ENCODE results near the gene HTR7.

Gene HTR7

DNA sequence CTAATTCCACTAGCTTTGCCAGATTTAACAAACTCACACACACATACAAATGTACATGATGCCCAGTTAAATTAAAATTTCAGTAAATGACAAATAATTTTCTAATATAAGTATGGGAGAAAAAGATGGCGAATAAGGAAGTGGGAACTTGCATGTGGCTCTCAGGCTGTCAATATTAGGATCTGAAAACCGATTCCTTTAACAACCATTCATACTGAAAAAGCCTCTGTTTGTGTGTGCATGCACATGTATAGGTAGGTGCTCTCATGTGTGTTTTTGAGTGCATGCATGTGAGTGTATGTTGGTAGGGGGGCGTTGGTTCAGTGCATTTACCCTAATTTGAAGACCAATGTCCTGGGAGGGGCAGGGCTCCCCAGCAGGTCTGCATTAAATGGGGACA lies 125.3 kb downstream of the HTR7 start:
- no peak for DNase-seq

DNA sequence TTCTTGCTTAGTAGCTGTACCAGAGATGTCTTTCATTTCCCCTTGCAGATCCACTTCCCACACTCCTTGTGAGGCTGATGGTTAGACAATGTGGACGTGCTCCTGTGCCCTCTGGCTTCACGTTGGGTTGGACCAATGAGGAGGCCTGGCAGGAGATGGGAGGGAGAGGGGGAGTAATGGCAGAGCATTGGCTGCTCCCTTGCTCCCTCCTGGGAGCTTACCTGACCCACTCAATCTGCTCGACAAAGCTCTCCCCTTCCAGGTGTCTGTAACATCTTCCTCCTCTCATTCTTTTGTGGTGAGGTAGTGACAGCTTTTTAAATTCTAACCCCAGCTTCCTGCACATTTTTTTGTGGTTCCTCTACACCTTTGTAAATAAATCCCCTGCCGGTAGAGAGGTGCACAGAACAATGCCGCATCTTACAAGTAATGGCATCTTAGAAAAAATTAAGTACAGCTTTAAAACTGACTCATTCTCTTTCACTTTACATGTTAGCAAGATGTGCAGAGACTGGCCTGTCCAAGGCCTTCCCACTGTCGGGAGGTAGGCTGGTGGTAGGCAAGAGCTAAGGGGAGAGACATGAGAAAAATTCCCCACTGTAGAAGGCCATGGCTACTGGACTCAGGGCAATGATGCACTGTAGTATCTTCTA lies 134.3 kb downstream of the HTR7 start:
- no peak for DNase-seq

DNA sequence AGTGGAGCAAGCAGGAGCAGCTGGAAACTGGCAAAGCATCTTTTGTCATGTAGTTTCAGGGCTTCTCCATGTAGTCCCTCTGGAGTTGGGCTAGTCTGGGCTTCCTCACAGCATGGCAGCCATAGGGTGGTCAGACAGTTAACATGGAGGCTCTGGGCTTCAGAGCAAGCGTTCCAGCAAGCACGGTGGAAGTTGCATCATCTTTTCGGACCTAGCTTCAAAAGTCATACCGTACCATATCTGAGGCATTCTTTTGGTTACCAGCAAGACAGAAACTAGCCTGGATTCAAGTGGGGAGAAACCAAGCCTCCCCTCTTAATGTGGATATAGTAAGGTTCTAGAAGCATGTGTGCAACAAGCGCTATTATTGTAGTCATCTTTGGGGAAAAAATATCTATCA lies 135.0 kb downstream of the HTR7 start:
- DNase-seq: no peak

DNA sequence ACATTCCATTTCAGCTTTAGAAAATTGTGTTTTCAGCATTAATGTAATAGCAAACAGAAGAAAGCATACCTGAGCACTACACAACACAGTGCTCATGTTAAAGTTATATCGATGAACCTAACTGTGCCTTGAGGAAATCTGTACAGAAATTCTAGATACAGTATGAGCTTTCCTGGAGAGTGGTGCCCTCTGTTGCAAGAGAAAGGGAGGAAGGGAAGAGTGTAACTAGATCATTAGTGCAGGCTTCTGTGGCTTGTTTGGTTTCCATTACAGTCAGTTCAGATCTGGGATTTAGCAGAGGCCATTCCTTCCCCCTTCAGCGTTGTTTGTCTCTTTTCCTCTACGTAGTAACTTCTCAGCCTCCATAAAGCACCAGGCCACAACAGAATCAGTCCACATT lies 139.7 kb downstream of the HTR7 start:
- peak; percentile 15 for DNase-seq

DNA sequence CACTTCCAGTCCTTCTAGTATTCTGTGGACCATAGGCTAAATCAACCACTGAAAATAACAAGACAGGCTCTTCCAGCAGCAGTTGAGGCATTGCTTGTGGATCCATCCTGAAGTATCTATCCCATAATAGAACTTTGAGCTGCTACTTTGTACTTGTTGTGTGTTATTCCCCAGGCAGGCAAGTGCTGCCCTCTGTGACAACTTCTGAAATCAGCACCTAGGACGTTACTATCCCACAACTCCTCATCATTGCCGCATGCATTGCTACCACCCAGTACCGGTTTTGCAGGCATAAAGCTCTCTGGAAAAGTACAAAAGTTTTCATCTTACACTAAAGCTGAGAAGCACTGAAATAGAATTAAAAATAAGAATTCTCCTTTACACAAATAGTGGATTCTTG lies 145.3 kb downstream of the HTR7 start:
- DNase-seq: no peak

DNA sequence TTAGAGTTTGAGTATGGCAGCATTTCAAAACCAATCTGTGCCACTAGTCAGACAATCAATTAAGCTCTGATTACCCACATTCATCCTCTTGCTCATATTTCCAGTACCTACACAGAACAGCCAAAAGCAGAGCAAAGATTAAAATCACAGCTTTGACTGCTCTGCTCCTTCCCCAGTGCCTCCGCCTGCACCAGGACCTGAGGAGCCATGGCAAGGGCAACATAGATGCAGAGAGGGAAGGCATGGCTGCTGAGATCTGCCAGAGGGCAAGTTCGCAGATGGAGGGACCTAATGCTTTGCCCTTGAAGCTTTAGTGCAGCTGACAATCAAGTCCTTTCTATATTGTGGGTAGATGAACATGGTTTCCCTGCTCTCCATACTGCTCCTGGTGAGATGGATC lies 148.1 kb downstream of the HTR7 start:
- DNase-seq: no peak

DNA sequence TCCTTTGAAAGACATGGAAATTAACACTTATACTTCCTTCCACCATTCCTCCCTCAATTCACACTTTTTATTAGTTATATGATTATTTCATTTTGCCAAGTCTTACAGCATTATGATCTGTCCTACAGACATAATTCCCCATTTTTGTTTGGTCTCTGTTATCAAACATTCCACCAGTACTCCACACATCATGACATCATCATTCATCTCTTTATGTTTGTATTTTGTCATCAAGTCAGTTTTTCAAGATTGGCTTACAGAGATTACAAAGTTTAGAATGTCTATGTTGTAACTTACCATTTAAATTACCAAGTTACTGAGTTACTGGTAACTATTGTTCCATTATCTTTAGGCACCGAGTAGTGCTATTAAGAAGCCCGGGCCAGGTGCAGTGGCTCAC lies 150.2 kb downstream of the HTR7 start:
- no peak for DNase-seq

DNA sequence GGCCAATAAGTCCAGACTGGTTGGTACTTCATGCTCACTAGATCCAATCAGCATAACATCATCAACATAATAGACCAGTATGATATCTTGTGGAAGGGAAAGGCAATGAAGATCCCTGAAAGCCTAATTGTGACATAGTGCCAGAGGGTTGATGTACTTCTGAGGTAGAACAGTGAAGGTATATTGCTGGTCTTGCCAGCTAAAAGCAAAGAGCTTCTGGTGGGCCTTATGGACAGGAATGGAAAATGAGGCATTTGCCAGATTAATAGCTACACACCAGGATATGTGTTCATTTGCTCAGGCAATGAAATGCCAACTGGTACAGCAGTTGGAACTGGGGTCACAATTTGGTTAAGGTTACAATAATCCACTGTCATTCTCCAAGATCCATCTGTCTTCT lies 156.4 kb downstream of the HTR7 start:
- DNase-seq: no peak

DNA sequence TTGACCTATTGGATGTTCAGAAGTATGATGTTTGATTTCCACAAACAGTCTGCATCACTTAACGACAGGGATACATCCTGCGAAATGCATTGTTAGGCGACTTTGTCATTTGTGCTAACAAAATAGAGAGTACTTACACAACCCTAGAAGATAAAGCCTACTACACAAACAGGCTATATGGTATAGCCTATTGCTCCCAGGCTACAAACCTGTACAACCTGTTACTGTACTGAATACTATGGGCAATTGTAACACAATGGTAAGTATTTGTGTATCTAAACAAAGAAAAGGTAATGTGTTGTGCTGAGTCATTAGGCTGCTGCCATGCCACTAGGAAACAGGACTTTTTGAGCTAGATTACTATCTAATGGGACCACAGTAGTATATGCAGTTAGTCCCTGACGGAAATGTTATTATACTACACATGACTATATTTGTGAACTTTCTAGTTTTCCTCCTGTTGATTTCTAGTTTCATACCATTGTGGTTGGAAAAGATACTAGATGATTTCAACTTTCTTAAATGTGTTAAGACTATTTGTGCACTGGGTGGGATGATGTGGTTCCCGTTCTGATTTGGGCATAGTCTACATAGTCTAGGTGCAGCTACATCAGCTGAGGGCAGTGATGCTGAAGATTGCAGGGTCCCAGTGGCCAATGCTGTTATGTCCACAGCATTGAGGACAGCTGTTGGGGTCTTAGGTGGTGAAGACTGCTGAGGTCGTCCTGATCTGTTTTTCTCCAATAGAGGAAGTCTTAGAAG lies 161.7 kb downstream of the HTR7 start:
- DNase-seq: no peak

All from eye (tissue), 1 donor.